Measurements from ENCODE around the gene YEATS4. TPM values are rescaled to one million over a fixed set of nuclear protein-coding genes. Genes with fewer than 3 reads are reported as not detected.

Gene YEATS4
- total RNA-seq, 1 experiment from 2014 or later: 37.1 TPM

GRCh38 chr12:69337311-69338090 lies 22.0 kb upstream of the YEATS4 start:
- ChIA-PET CTCF (interaction anchor here (0.8 kb wide), 1 partner anchor 46 kb away, joined by 4 read pairs; no protein-coding TSS in a partner anchor), POLR2A (no interaction called here)
- no peaks in the 10 kb centered on the region for H3K27me3 Mint-ChIP-seq (ENCODE audit: low read depth)
- H3K36me3 Mint-ChIP-seq: no peaks in the 10 kb centered on the region
- DNase-seq (ENCODE audit: low spot score) (no peak), ATAC-seq (no peak)
- TF ChIP-seq ARID4B (CRISPR knock-in tag; IDR thresholded peaks at IDR 0.05; ENCODE audit: borderline replicate concordance) (no peak), ELF4 (CRISPR knock-in tag; IDR thresholded peaks at IDR 0.05; ENCODE audit: low read depth) (no peak), FOXK1 (CRISPR knock-in tag; IDR thresholded peaks at IDR 0.05) (no peak), NFATC4 (CRISPR knock-in tag; IDR thresholded peaks at IDR 0.05) (no peak), NR1H2 (CRISPR knock-in tag; IDR thresholded peaks at IDR 0.05) (no peak), OVOL2 (CRISPR knock-in tag; IDR thresholded peaks at IDR 0.05; ENCODE audit: borderline replicate concordance) (no peak), RORB (CRISPR knock-in tag; IDR thresholded peaks at IDR 0.05) (no peak), NFE2L1 (CRISPR knock-in tag; IDR thresholded peaks at IDR 0.05) (no peak)
- TF ChIP-seq, protein P1, sequence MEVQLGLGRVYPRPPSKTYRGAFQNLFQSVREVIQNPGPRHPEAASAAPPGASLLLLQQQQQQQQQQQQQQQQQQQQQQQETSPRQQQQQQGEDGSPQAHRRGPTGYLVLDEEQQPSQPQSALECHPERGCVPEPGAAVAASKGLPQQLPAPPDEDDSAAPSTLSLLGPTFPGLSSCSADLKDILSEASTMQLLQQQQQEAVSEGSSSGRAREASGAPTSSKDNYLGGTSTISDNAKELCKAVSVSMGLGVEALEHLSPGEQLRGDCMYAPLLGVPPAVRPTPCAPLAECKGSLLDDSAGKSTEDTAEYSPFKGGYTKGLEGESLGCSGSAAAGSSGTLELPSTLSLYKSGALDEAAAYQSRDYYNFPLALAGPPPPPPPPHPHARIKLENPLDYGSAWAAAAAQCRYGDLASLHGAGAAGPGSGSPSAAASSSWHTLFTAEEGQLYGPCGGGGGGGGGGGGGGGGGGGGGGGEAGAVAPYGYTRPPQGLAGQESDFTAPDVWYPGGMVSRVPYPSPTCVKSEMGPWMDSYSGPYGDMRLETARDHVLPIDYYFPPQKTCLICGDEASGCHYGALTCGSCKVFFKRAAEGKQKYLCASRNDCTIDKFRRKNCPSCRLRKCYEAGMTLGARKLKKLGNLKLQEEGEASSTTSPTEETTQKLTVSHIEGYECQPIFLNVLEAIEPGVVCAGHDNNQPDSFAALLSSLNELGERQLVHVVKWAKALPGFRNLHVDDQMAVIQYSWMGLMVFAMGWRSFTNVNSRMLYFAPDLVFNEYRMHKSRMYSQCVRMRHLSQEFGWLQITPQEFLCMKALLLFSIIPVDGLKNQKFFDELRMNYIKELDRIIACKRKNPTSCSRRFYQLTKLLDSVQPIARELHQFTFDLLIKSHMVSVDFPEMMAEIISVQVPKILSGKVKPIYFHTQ (CRISPR knock-in tag; IDR thresholded peaks at IDR 0.05): no peak
- TF ChIP-seq, protein P2, sequence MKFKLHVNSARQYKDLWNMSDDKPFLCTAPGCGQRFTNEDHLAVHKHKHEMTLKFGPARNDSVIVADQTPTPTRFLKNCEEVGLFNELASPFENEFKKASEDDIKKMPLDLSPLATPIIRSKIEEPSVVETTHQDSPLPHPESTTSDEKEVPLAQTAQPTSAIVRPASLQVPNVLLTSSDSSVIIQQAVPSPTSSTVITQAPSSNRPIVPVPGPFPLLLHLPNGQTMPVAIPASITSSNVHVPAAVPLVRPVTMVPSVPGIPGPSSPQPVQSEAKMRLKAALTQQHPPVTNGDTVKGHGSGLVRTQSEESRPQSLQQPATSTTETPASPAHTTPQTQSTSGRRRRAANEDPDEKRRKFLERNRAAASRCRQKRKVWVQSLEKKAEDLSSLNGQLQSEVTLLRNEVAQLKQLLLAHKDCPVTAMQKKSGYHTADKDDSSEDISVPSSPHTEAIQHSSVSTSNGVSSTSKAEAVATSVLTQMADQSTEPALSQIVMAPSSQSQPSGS (CRISPR knock-in tag; IDR thresholded peaks at IDR 0.05; ENCODE audit: borderline replicate concordance, low read depth): no peak
- TF ChIP-seq, protein P3, sequence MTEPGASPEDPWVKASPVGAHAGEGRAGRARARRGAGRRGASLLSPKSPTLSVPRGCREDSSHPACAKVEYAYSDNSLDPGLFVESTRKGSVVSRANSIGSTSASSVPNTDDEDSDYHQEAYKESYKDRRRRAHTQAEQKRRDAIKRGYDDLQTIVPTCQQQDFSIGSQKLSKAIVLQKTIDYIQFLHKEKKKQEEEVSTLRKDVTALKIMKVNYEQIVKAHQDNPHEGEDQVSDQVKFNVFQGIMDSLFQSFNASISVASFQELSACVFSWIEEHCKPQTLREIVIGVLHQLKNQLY (CRISPR knock-in tag; IDR thresholded peaks at IDR 0.05): no peak
- TF ChIP-seq, protein P4, sequence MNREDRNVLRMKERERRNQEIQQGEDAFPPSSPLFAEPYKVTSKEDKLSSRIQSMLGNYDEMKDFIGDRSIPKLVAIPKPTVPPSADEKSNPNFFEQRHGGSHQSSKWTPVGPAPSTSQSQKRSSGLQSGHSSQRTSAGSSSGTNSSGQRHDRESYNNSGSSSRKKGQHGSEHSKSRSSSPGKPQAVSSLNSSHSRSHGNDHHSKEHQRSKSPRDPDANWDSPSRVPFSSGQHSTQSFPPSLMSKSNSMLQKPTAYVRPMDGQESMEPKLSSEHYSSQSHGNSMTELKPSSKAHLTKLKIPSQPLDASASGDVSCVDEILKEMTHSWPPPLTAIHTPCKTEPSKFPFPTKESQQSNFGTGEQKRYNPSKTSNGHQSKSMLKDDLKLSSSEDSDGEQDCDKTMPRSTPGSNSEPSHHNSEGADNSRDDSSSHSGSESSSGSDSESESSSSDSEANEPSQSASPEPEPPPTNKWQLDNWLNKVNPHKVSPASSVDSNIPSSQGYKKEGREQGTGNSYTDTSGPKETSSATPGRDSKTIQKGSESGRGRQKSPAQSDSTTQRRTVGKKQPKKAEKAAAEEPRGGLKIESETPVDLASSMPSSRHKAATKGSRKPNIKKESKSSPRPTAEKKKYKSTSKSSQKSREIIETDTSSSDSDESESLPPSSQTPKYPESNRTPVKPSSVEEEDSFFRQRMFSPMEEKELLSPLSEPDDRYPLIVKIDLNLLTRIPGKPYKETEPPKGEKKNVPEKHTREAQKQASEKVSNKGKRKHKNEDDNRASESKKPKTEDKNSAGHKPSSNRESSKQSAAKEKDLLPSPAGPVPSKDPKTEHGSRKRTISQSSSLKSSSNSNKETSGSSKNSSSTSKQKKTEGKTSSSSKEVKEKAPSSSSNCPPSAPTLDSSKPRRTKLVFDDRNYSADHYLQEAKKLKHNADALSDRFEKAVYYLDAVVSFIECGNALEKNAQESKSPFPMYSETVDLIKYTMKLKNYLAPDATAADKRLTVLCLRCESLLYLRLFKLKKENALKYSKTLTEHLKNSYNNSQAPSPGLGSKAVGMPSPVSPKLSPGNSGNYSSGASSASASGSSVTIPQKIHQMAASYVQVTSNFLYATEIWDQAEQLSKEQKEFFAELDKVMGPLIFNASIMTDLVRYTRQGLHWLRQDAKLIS (CRISPR knock-in tag; IDR thresholded peaks at IDR 0.05; ENCODE audit: borderline replicate concordance): no peak
- no peak overlapping the region for H3K27ac Mint-ChIP-seq
- H3K4me1 Mint-ChIP-seq: peaks cover 8% of the 10 kb centered on the region
- no peak overlapping the region for H3K4me3 Mint-ChIP-seq
- no peaks in the 10 kb centered on the region for H3K9me3 Mint-ChIP-seq
